Measurements from ENCODE around the gene SRP54. TPM values are rescaled to one million over a fixed set of nuclear protein-coding genes. Genes with fewer than 3 reads are reported as not detected.

Gene SRP54
- total RNA-seq, 1 experiment from 2014 or later: 75.5 TPM

- H2AFZ ChIP-seq (ENCODE audit: low read length): no peak overlapping the region
- no peaks in the 10 kb centered on the region for H3K9me3 ChIP-seq (ENCODE audit: low read length)
- no peaks in the 10 kb centered on the region for H3F3A ChIP-seq (ENCODE audit: low read length, unreplicated experiment)
- TF ChIP-seq EZH2 (IDR thresholded peaks at IDR 0.05; ENCODE audit: low read length, unreplicated experiment) (no peak), EZH2phosphoT487 (IDR thresholded peaks at IDR 0.05; ENCODE audit: borderline replicate concordance, low read length) (no peak)
- TF ChIP-seq, protein P1, sequence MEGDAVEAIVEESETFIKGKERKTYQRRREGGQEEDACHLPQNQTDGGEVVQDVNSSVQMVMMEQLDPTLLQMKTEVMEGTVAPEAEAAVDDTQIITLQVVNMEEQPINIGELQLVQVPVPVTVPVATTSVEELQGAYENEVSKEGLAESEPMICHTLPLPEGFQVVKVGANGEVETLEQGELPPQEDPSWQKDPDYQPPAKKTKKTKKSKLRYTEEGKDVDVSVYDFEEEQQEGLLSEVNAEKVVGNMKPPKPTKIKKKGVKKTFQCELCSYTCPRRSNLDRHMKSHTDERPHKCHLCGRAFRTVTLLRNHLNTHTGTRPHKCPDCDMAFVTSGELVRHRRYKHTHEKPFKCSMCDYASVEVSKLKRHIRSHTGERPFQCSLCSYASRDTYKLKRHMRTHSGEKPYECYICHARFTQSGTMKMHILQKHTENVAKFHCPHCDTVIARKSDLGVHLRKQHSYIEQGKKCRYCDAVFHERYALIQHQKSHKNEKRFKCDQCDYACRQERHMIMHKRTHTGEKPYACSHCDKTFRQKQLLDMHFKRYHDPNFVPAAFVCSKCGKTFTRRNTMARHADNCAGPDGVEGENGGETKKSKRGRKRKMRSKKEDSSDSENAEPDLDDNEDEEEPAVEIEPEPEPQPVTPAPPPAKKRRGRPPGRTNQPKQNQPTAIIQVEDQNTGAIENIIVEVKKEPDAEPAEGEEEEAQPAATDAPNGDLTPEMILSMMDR (conservative IDR thresholded peaks at IDR 0.05; ENCODE audit: low read depth, low read length): no peak
- no TSS peak for BruUV-seq (replicated peaks)
- no peak overlapping the region for H3K4me2 ChIP-seq (ENCODE audit: low read length)
- CTCF ChIA-PET: no interaction called here
- intact Hi-C loops (cut with micrococcal nuclease): no loop called here
- POLR2A ChIA-PET (ENCODE audit: unreplicated experiment): no interaction called here
- H4K20me1 ChIP-seq (ENCODE audit: low read length): no peaks in the 10 kb centered on the region
- H3K4me1 ChIP-seq (ENCODE audit: insufficient read depth, low read length): peaks cover 7% of the 10 kb centered on the region
- H3K36me3 ChIP-seq (ENCODE audit: low read depth, low read length): no peaks in the 10 kb centered on the region
- no peak overlapping the region for H3K27ac ChIP-seq (ENCODE audit: low read length)
- H3K27me3 ChIP-seq (ENCODE audit: low read length): no peaks in the 10 kb centered on the region
- no peaks in the 10 kb centered on the region for H3K9me2 ChIP-seq (replicated peaks; ENCODE audit: low read length)
- no peak for ATAC-seq
- H3K4me3 ChIP-seq (ENCODE audit: low read length): no peak overlapping the region
- DNase-seq: no peak
- H3K79me2 ChIP-seq (ENCODE audit: low read length): peaks cover 44% of the 10 kb centered on the region
- H3K9ac ChIP-seq (ENCODE audit: low read length): no peak overlapping the region
Measured at GRCh38 chr14:34978444-34978843, 4.3 kb upstream of the SRP54 start.

DNA sequence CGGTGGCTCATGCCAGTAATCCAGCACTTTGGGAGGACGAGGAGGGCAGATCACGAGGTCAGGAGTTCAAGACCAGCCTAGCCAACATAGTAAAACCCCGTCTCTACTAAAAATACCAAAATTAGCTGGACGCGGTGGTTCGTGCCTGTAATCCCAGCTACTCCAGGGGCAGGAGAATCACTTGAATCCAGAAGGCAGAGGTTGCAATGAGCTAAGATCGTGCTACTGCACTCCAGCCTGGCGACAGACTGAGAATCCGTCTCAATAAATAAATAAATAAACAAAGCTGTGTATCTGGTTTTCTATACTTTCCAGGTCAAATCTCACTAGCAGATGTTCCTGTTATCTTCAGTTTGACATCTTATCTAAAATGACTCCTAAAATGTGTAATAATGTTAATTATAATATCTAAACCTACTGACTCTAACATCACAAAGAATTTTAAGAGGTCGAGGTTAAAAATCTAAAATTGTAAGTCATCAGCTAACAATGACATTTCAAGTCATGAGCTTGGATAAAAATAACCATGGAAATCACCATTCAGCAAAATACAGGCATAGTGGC is 2.4 kb upstream of the SRP54 start:
- Histone ChIP-seq H3K27me3 (ENCODE audit: low read length) (no peaks in the 10 kb centered on the region), H3F3A (ENCODE audit: low read length, unreplicated experiment) (no peaks in the 10 kb centered on the region), H3K9me3 (ENCODE audit: low read length) (no peaks in the 10 kb centered on the region), H3K9ac (ENCODE audit: low read length) (peak overlapping the region; percentile 89), H3K4me3 (ENCODE audit: low read length) (peak overlapping the region; percentile 78), H3K4me2 (ENCODE audit: low read length) (peak overlapping the region; percentile 85), H3K27ac (ENCODE audit: low read length) (peak overlapping the region; percentile 93), H3K4me1 (ENCODE audit: insufficient read depth, low read length) (peaks cover 18% of the 10 kb centered on the region), H3K79me2 (ENCODE audit: low read length) (peaks cover 55% of the 10 kb centered on the region), H2AFZ (ENCODE audit: low read length) (peak overlapping the region; percentile 86), H3K36me3 (ENCODE audit: low read depth, low read length) (no peaks in the 10 kb centered on the region), H3K9me2 (replicated peaks; ENCODE audit: low read length) (no peaks in the 10 kb centered on the region), H4K20me1 (ENCODE audit: low read length) (no peaks in the 10 kb centered on the region)
- POLR2A ChIA-PET (ENCODE audit: unreplicated experiment): interaction anchor here (0.6 to 1.4 kb wide), 2 partner anchors 63 to 105 kb away, joined by 3 to 5 read pairs; partner anchors contain the start of gene BAZ1A
- ATAC-seq (no peak), DNase-seq (no peak)
- intact Hi-C loops (cut with micrococcal nuclease): loop anchor here (5.0 kb wide), 2 partner anchors 303 to 442 kb away; no protein-coding TSS in a partner anchor
- no TSS peak for BruUV-seq (replicated peaks)
- no peak for TF ChIP-seq EZH2phosphoT487 (IDR thresholded peaks at IDR 0.05; ENCODE audit: borderline replicate concordance, low read length)
- CTCF ChIA-PET: interaction anchor here (0.6 kb wide), 1 partner anchor 160 kb away, joined by 3 read pairs; no protein-coding TSS in a partner anchor

GRCh38 chr14:34981743-34982420 is 910 bp upstream of the SRP54 start:
- peaks cover 66% of the 10 kb centered on the region for H3K79me2 ChIP-seq (ENCODE audit: low read length)
- no peaks in the 10 kb centered on the region for H3F3A ChIP-seq (ENCODE audit: low read length, unreplicated experiment)
- DNase-seq (peak; percentile 49), ATAC-seq (peak; percentile 21)
- no peaks in the 10 kb centered on the region for H4K20me1 ChIP-seq (ENCODE audit: low read length)
- TSS peak; percentile 66 for BruUV-seq (replicated peaks)
- peak overlapping the region; percentile 78 for H3K4me3 ChIP-seq (ENCODE audit: low read length)
- H3K36me3 ChIP-seq (ENCODE audit: low read depth, low read length): no peaks in the 10 kb centered on the region
- CTCF ChIA-PET: interaction anchor here (0.5 to 0.8 kb wide), 3 partner anchors 107 to 139 kb away, joined by 3 to 6 read pairs (median 3); partner anchors contain the start of gene BAZ1A
- no peaks in the 10 kb centered on the region for H3K27me3 ChIP-seq (ENCODE audit: low read length)
- H3K9me2 ChIP-seq (replicated peaks; ENCODE audit: low read length): no peaks in the 10 kb centered on the region
- TF ChIP-seq EZH2phosphoT487 (IDR thresholded peaks at IDR 0.05; ENCODE audit: borderline replicate concordance, low read length) (no peak), EZH2 (IDR thresholded peaks at IDR 0.05; ENCODE audit: low read length, unreplicated experiment) (no peak)
- TF ChIP-seq, protein P1 (conservative IDR thresholded peaks at IDR 0.05; ENCODE audit: low read depth, low read length): no peak
- no peaks in the 10 kb centered on the region for H3K9me3 ChIP-seq (ENCODE audit: low read length)
- peak overlapping the region; percentile 93 for H3K27ac ChIP-seq (ENCODE audit: low read length)
- intact Hi-C loops (cut with micrococcal nuclease): loop anchor here (1.0 to 5.0 kb wide), 5 partner anchors 64 to 440 kb away; partner anchors contain the start of genes BAZ1A, FAM177A1 and PRORP
- H3K4me2 ChIP-seq (ENCODE audit: low read length): peak overlapping the region; percentile 85
- peaks cover 19% of the 10 kb centered on the region for H3K4me1 ChIP-seq (ENCODE audit: insufficient read depth, low read length)
- H2AFZ ChIP-seq (ENCODE audit: low read length): peak overlapping the region; percentile 86
- H3K9ac ChIP-seq (ENCODE audit: low read length): peak overlapping the region; percentile 89
- POLR2A ChIA-PET (ENCODE audit: unreplicated experiment): interaction anchor here (0.5 to 0.9 kb wide), 6 partner anchors 64 to 152 kb away, joined by 3 to 15 read pairs (median 4); partner anchors contain the start of genes BAZ1A and FAM177A1
